Panc1 (cell line): ENCODE measurements around the gene HABP2. TPM values are rescaled to one million over a fixed set of nuclear protein-coding genes. Genes with fewer than 3 reads are reported as not detected.

Source experiments
- ATAC-seq: fragments of 200-7000 bp; cut with Tn5 transposase; 2 replicates; pipeline ENCODE4 v1.9.1; 2020; ENCODE audit warnings: mild to moderate bottlenecking, moderate library complexity
- BruUV-seq: library from RNA; stranded (reverse); fragments of 400-500 nt; replicated peaks from 2 replicates; lab custom pipeline; 2021; lab: Mats Ljungman, UMichigan
- CTCF ChIA-PET: fragments of 300-600 bp; sonication (Branson Sonifier 250); formaldehyde crosslinking; loops from one replicate; lab custom pipeline; 2022; ENCODE audit warnings: antibody characterized with exemption; lab: Charles Lee
- POLR2A ChIA-PET: fragments of 300-600 bp; sonication (Branson Sonifier 250); formaldehyde crosslinking; loops from one replicate; lab custom pipeline; 2022; ENCODE audit warnings: antibody characterized with exemption; lab: Charles Lee
- DNase-seq: peaks from one replicate; pipeline ENCODE4 v3.0.0-alpha.2; 2010; ENCODE audit warnings: low read depth, low spot score
- H3K27ac ChIP-seq: 2 replicates; pipeline ENCODE4 v1.5.1; 2011; ENCODE audit warnings: mild to moderate bottlenecking, low read length, inconsistent platforms
- H3K27me3 ChIP-seq: fragments of 200-500 bp; sonication (Bioruptor generic); 2 replicates; pipeline ENCODE4 v1.6.0; 2014; ENCODE audit warnings: low read length, inconsistent platforms; ENCODE audit not compliant: control insufficient read depth, insufficient read depth
- H3K36me3 ChIP-seq: fragments of 200-500 bp; sonication (Bioruptor generic); 2 replicates; pipeline ENCODE4 v1.5.1; 2014; ENCODE audit warnings: inconsistent platforms, mild to moderate bottlenecking, low read length, moderate library complexity; ENCODE audit not compliant: control insufficient read depth, insufficient read depth
- H3K4me1 ChIP-seq: 2 replicates; pipeline ENCODE4 v1.5.1; 2011; ENCODE audit warnings: inconsistent platforms, mild to moderate bottlenecking, low read length, moderate library complexity; ENCODE audit not compliant: control insufficient read depth, insufficient read depth
- H3K4me3 ChIP-seq, 2 experiments: 2 replicates each; pipeline ENCODE4 v1.5.1; 2011 to 2012; ENCODE audit warnings: low read depth in 2 of 2, low read length in 2 of 2, mild to moderate bottlenecking in 2 of 2, inconsistent platforms in 1 of 2, moderate library complexity in 1 of 2
- H3K9me3 ChIP-seq: fragments of 200-500 bp; sonication (Bioruptor generic); 2 replicates; pipeline ENCODE4 v1.5.1; 2014; ENCODE audit warnings: low read depth, mild to moderate bottlenecking, inconsistent platforms, low read length, moderate library complexity; ENCODE audit not compliant: control insufficient read depth, insufficient read depth
- CTCF ChIP-seq: fragments of 450-650 bp; IDR thresholded peaks from 2 replicates; pipeline ENCODE4 v1.5.1; 2017; ENCODE audit warnings: mild to moderate bottlenecking
- POLR2AphosphoS5 ChIP-seq: IDR thresholded peaks from 2 replicates; pipeline ENCODE4 v1.6.1; 2012; ENCODE audit warnings: mild to moderate bottlenecking, low read depth, low read length, moderate library complexity
- REST ChIP-seq, 2 experiments: IDR thresholded peaks; 2 replicates each; pipeline ENCODE4 v1.6.1; 2011 to 2012; ENCODE audit warnings: low read depth in 2 of 2, control low read depth in 1 of 2, low read length in 1 of 2, mild to moderate bottlenecking in 1 of 2, moderate library complexity in 1 of 2; ENCODE audit not compliant: insufficient read depth in 1 of 2
- SIN3A ChIP-seq: IDR thresholded peaks from 2 replicates; pipeline ENCODE4 v1.6.1; 2012; ENCODE audit warnings: low read depth, mild to moderate bottlenecking, low read length, moderate library complexity, borderline replicate concordance; ENCODE audit not compliant: insufficient read depth
- TCF7L2 ChIP-seq: IDR thresholded peaks from 2 replicates; pipeline ENCODE4 v1.6.1; 2011; ENCODE audit warnings: mild to moderate bottlenecking, low read depth, low read length, inconsistent platforms
- in situ Hi-C: cut with HindIII; loops from 2 replicates; pipeline ENCODE4 v1.10.0; 2016; ENCODE audit warnings: low sequenced_read_pairs, low pct_unique_long_range_greater_than_20kb
- intact Hi-C: fragments of 100-400 bp; cut with micrococcal nuclease; formaldehyde crosslinking; loops from one replicate; pipeline ENCODE4 v1.10.0; 2022; ENCODE audit not compliant: unreplicated experiment
- total RNA-seq: library from RNA; stranded (reverse); gene quantifications from one replicate; pipeline ENCODE4 v1.2.1, GENCODE V29; 2021; ENCODE audit not compliant: unreplicated experiment

The HABP2 gene
- total RNA-seq, 1 experiment from 2014 or later = 0.13 TPM

GRCh38 chr10:113550365-113550764 lies 2.5 kb upstream of the HABP2 start:
- ATAC-seq = no peak
- H3K27me3 ChIP-seq = peaks cover 2% of the 10 kb centered on the region; the same call in 1 of the 2 replicates
- H3K4me3 ChIP-seq = no peak overlapping the region
- no TSS peak for BruUV-seq
- H3K9me3 ChIP-seq = no peaks in the 10 kb centered on the region
- ChIA-PET POLR2A (no interaction called here), CTCF (no interaction called here)
- no peaks in the 10 kb centered on the region for H3K4me1 ChIP-seq
- intact Hi-C loops = no loop called here
- no peak for DNase-seq
- in situ Hi-C loops = no loop called here
- TF ChIP-seq POLR2AphosphoS5 (no peak), SIN3A (no peak), CTCF (no peak)
- no peak overlapping the region for H3K27ac ChIP-seq
- no peaks in the 10 kb centered on the region for H3K36me3 ChIP-seq

DNA sequence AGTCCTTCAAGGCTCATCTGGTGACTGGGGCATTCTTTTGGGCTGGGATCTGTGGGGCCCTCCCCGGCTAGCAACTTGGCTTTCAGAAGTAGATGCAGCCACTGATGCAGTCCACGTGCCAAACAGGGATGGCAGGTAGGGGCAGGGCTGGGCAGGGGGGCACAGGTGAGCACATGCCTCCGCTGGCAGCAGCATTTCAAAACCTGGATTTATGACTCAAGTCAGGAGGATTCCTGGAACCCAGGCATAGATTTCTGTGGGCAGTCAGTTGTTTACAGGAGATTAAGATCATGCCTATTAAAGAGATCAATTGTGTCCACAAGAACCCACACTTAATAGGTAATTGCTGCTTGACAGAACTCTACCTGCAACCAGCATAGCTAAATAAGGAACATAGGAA lies 839 bp upstream of the HABP2 start:
- intact Hi-C loops = no loop called here
- H3K4me3 ChIP-seq = no peak overlapping the region
- ChIA-PET POLR2A (no interaction called here), CTCF (no interaction called here)
- TF ChIP-seq TCF7L2 (no peak), REST (IDR thresholded peaks at IDR 0.05; ENCODE audit: insufficient read depth in 1 of 2, low read depth in 2 of 2, low read length in 1 of 2) (no peak), CTCF (no peak), POLR2AphosphoS5 (no peak), SIN3A (no peak)
- H3K4me1 ChIP-seq = no peaks in the 10 kb centered on the region
- BruUV-seq = no TSS peak
- H3K27me3 ChIP-seq = peaks cover 2% of the 10 kb centered on the region; the same call in 1 of the 2 replicates
- ATAC-seq = no peak
- DNase-seq = no peak
- in situ Hi-C loops = no loop called here
- H3K27ac ChIP-seq = no peak overlapping the region
- H3K36me3 ChIP-seq = no peaks in the 10 kb centered on the region
- no peaks in the 10 kb centered on the region for H3K9me3 ChIP-seq
